Stimulated activated CD4-positive, alpha-beta T cell treated with anti-CD3 and anti-CD28 coated beads, Interleukin-12 subunit alpha, Interleukin-12 subunit beta, amount 100 ng/mL, for 48 hours (primary cell): ENCODE data around the gene PDHA1.

Source experiments
- DNase-seq, 3 donors: peaks; one replicate each; pipeline ENCODE4 v3.0.0-alpha.2; 2020; ENCODE audit warnings: low read depth in 2 of 3, low spot score in 1 of 3

PDHA1 gene

GRCh38 chrX:19343535-19344408, at the start of gene PDHA1:
TSS of gene PDHA1 (plus strand) at chrX:19343927. CDS start at chrX:19344038, 111 bp downstream.
- DNase-seq = peak; percentile 76 to 88 (median 86)

GRCh38 chrX:19303256-19303880, 40.4 kb upstream of the PDHA1 start:
- no peak for DNase-seq

- no peak for DNase-seq
These were observed 17.2 kb upstream of the PDHA1 start for GRCh38 chrX:19326567-19326966.

GRCh38 chrX:19331831-19332230, 11.9 kb upstream of the PDHA1 start:
- no peak for DNase-seq

- DNase-seq = no peak
These were observed 10.7 kb upstream of the PDHA1 start for GRCh38 chrX:19332983-19333382.

GRCh38 chrX:19334945-19335626, 8.6 kb upstream of the PDHA1 start:
- peak in 1 of 3 donors; percentile 11 for DNase-seq

GRCh38 chrX:19342331-19342906, 1.3 kb upstream of the PDHA1 start:
- no peak for DNase-seq

GRCh38 chrX:19343085-19343534, 617 bp upstream of the PDHA1 start:
- DNase-seq = no peak

GRCh38 chrX:19344661-19345060, 934 bp downstream of the PDHA1 start:
- no peak for DNase-seq

GRCh38 chrX:19347916-19348315, 4.2 kb downstream of the PDHA1 start:
- DNase-seq = no peak

- no peak for DNase-seq
These were observed 5.5 kb downstream of the PDHA1 start for GRCh38 chrX:19349264-19349663.

GRCh38 chrX:19350941-19351384, 7.2 kb downstream of the PDHA1 start:
- no peak for DNase-seq

GRCh38 chrX:19354625-19355024, 10.9 kb downstream of the PDHA1 start:
- no peak for DNase-seq

GRCh38 chrX:19358521-19358920, 14.8 kb downstream of the PDHA1 start:
- no peak for DNase-seq

- no peak for DNase-seq
These were observed 17.2 kb downstream of the PDHA1 start for GRCh38 chrX:19360903-19361302.

- no peak for DNase-seq
These were observed 18.0 kb downstream of the PDHA1 start for GRCh38 chrX:19361701-19362100.

- DNase-seq = no peak
These were observed 24.8 kb downstream of the PDHA1 start for GRCh38 chrX:19368576-19368975.

GRCh38 chrX:19370061-19370460, 26.3 kb downstream of the PDHA1 start:
- no peak for DNase-seq

GRCh38 chrX:19372170-19372546, 28.4 kb downstream of the PDHA1 start:
- DNase-seq = peak; percentile 39 to 57 (median 53)

- DNase-seq = peak in 1 of 3 donors; percentile 2
These were observed 29.0 kb downstream of the PDHA1 start for GRCh38 chrX:19372547-19373331.
